Gastrocnemius medialis (tissue), 4 donors: ENCODE results near the gene HNRNPF. TPM values are rescaled to one million over a fixed set of nuclear protein-coding genes. Genes with fewer than 3 reads are reported as not detected.

Source experiments
- ATAC-seq, 2 donors: fragments of 150-250 bp; one replicate each; pipeline ENCODE4 v1.9.1; 2016
- DNase-seq, 2 donors: peaks; one replicate each; pipeline ENCODE4 v3.0.0-alpha.2; 2019
- H3K27ac ChIP-seq, 4 donors: fragments of 200-600 bp; sonication (generic); 1 replicate in 1 of 4; 2 replicates in 3 of 4; pipeline ENCODE4 v1.5.1; 2016 to 2018; ENCODE audit warnings: mild to moderate bottlenecking in 2 of 4, moderate library complexity in 1 of 4
- H3K27me3 ChIP-seq, 3 donors: fragments of 200-600 bp; sonication (generic) in 2 of 3; 1 replicate in 1 of 3; 2 replicates in 2 of 3; pipeline versions ENCODE4 v1.5.1 to v1.6.0; 2016 to 2019; ENCODE audit warnings: mild to moderate bottlenecking in 1 of 3, moderate library complexity in 1 of 3
- H3K36me3 ChIP-seq, 2 donors: fragments of 200-600 bp; sonication (generic) in 1 of 2; one replicate each; pipeline ENCODE4 v1.5.1; 2017 to 2018
- H3K4me1 ChIP-seq, 2 donors: fragments of 200-600 bp; sonication (generic) in 1 of 2; one replicate each; pipeline ENCODE4 v1.5.1; 2016 to 2017; ENCODE audit warnings: mild to moderate bottlenecking in 2 of 2
- H3K4me3 ChIP-seq, 4 donors: fragments of 200-600 bp; sonication (generic) in 3 of 4; 1 replicate in 1 of 4; 2 replicates in 3 of 4; pipeline ENCODE4 v1.5.1; 2016 to 2019; ENCODE audit warnings: mild to moderate bottlenecking in 2 of 4
- H3K9me3 ChIP-seq, 3 donors: fragments of 200-600 bp; sonication (generic) in 2 of 3; 1 replicate in 1 of 3; 2 replicates in 2 of 3; pipeline ENCODE4 v1.5.1; 2016 to 2019
- CTCF ChIP-seq, 5 experiments: fragments of 450-650 bp in 3 of 5; fragments of 200-600 bp in 2 of 5; sonication (generic) in 2 of 5; IDR thresholded peaks in 4 of 5; conservative IDR thresholded peaks in 1 of 5; 1 replicate in 4 of 5; 2 replicates in 1 of 5; pipeline ENCODE4 v1.5.1; 2016 to 2019; ENCODE audit warnings: antibody characterized with exemption in 5 of 5, mild to moderate bottlenecking in 3 of 5, moderate library complexity in 3 of 5
- POLR2A ChIP-seq, 2 donors: fragments of 450-650 bp; IDR thresholded peaks; one replicate each; pipeline ENCODE4 v1.6.1; 2017; ENCODE audit warnings: antibody characterized with exemption in 2 of 2, mild to moderate bottlenecking in 2 of 2, moderate library complexity in 2 of 2
- in situ Hi-C, 4 donors: fragments of 200-750 bp; cut with MboI; loops; one replicate each; pipeline versions ENCODE4 v1.15.0 to v1.8.0; 2017; ENCODE audit warnings: low sequenced_read_pairs in 4 of 4
- intact Hi-C: fragments of 100-400 bp; cut with DNase I; formaldehyde crosslinking; loops from one replicate; pipeline ENCODE4 v1.15.1; 2023; ENCODE audit warnings: low total_unique reads
- total RNA-seq, 4 donors: library from RNA; depleted of rRNA; stranded (reverse); fragments of >200 nt; gene quantifications; one replicate each; pipeline versions ENCODE4 v1.1.0 to v1.2.3, GENCODE V29; 2016

The HNRNPF gene
- total RNA-seq, 4 donors from 2014 or later = 69.2 to 111 (median 90.6) TPM

- H3K27ac ChIP-seq = peak overlapping the region in 2 of 4 donors; percentile 5 to 100
- H3K4me1 ChIP-seq = peaks cover 53 to 81% of the 10 kb centered on the region in 2 donors
Measured at GRCh38 chr10:43399320-43400310, 9.4 kb downstream of the HNRNPF start.

GRCh38 chr10:43398939-43399319 lies 10.1 kb downstream of the HNRNPF start:
- in situ Hi-C loops = loop anchor here in 1 of 4 donors (5.0 kb wide), 1 partner anchor 53 kb away; no protein-coding TSS in a partner anchor
- no peaks in the 10 kb centered on the region for H3K9me3 ChIP-seq
- TF ChIP-seq CTCF (IDR thresholded peaks at IDR 0.05 in 4 of 5, conservative IDR thresholded peaks at IDR 0.05 in 1 of 5) (no peak), POLR2A (IDR thresholded peaks at IDR 0.05) (no peak)
- H3K4me1 ChIP-seq = peaks cover 50 to 74% of the 10 kb centered on the region in 2 donors
- H3K4me3 ChIP-seq = no peak overlapping the region
- no peak for ATAC-seq
- no peak for DNase-seq
- peaks cover 0 to 10% of the 10 kb centered on the region in 2 donors for H3K36me3 ChIP-seq
- H3K27me3 ChIP-seq = no peaks in the 10 kb centered on the region
- intact Hi-C loops = no loop called here
- peak overlapping the region in 3 of 4 donors; percentile 5 to 100 (median 96) for H3K27ac ChIP-seq

More at GRCh38 chr10:43399320-43400310, 9.4 kb downstream of the HNRNPF start:
- H3K27me3 ChIP-seq = no peaks in the 10 kb centered on the region
- in situ Hi-C loops = loop anchor here in 2 of 4 donors (5.0 to 25.0 kb wide), 2 partner anchors 53 to 1588 kb away; partner anchors contain the start of gene DEPP1 (in 2 of the 2)
- no peak for TF ChIP-seq CTCF (IDR thresholded peaks at IDR 0.05 in 4 of 5, conservative IDR thresholded peaks at IDR 0.05 in 1 of 5)
- DNase-seq = peak in 1 of 2 donors; percentile 2
- intact Hi-C loops = no loop called here
- no peak for ATAC-seq
- no peak overlapping the region for H3K4me3 ChIP-seq
- no peaks in the 10 kb centered on the region for H3K9me3 ChIP-seq
- peaks cover 0 to 3% of the 10 kb centered on the region in 2 donors for H3K36me3 ChIP-seq

- TF ChIP-seq CTCF (IDR thresholded peaks at IDR 0.05 in 4 of 5, conservative IDR thresholded peaks at IDR 0.05 in 1 of 5) = no peak
- TF ChIP-seq POLR2A (IDR thresholded peaks at IDR 0.05) = peak; percentile 86
Measured at GRCh38 chr10:43396928-43397624, 11.9 kb downstream of the HNRNPF start.

More at GRCh38 chr10:43396928-43397624, 11.9 kb downstream of the HNRNPF start:
- H3K36me3 ChIP-seq = peaks cover 0 to 29% of the 10 kb centered on the region in 2 donors
- DNase-seq (peak; percentile 89 to 90), ATAC-seq (peak; percentile 91 to 93)
- peaks cover 50 to 56% of the 10 kb centered on the region in 2 donors for H3K4me1 ChIP-seq
- no peaks in the 10 kb centered on the region for H3K9me3 ChIP-seq
- H3K27me3 ChIP-seq = no peaks in the 10 kb centered on the region
- in situ Hi-C loops = loop anchor here in 1 of 4 donors (5.0 kb wide), 1 partner anchor 55 kb away; no protein-coding TSS in a partner anchor
- H3K27ac ChIP-seq = peak overlapping the region; percentile 96 to 100 (median 97)
- peak overlapping the region; percentile 62 to 93 (median 76) for H3K4me3 ChIP-seq
- intact Hi-C loops = loop anchor here (1.0 to 2.0 kb wide), 4 partner anchors 10 to 178 kb away; partner anchors contain the start of genes ZNF239 and ZNF487
